HEK293T (cell line): Measurements from ENCODE around the gene MGAT5.

Source experiments
- BHLHE40 ChIP-seq: fragments of 450-650 bp; IDR thresholded peaks from 2 replicates; pipeline ENCODE4 v1.6.1; 2016; ENCODE audit warnings: mild to moderate bottlenecking, moderate library complexity, borderline replicate concordance
- ELF4 ChIP-seq: fragments of 450-650 bp; IDR thresholded peaks from 2 replicates; pipeline ENCODE4 v1.6.1; 2017; ENCODE audit warnings: antibody characterized with exemption
- FOXA1 ChIP-seq: fragments of 450-650 bp; IDR thresholded peaks from 2 replicates; pipeline ENCODE4 v1.6.1; 2016; ENCODE audit warnings: mild to moderate bottlenecking
- FOXM1 ChIP-seq: fragments of 450-650 bp; IDR thresholded peaks from 2 replicates; pipeline ENCODE4 v1.6.1; 2017; ENCODE audit warnings: mild to moderate bottlenecking, borderline replicate concordance
- L3MBTL2 ChIP-seq: fragments of 450-650 bp; conservative IDR thresholded peaks from 2 replicates; pipeline ENCODE4 v1.6.1; 2016; ENCODE audit warnings: mild to moderate bottlenecking
- NFRKB ChIP-seq: fragments of 450-650 bp; IDR thresholded peaks from 2 replicates; pipeline ENCODE4 v1.6.1; 2016; ENCODE audit warnings: mild to moderate bottlenecking, moderate library complexity
- SP1 ChIP-seq: fragments of 450-650 bp; IDR thresholded peaks from 2 replicates; pipeline ENCODE4 v1.6.1; 2017
- SUZ12 ChIP-seq: fragments of 450-650 bp; IDR thresholded peaks from 2 replicates; pipeline ENCODE4 v1.6.1; 2016; ENCODE audit warnings: mild to moderate bottlenecking
- ZNF384 ChIP-seq: fragments of 450-650 bp; IDR thresholded peaks from 2 replicates; pipeline ENCODE4 v1.6.1; 2016

DNA sequence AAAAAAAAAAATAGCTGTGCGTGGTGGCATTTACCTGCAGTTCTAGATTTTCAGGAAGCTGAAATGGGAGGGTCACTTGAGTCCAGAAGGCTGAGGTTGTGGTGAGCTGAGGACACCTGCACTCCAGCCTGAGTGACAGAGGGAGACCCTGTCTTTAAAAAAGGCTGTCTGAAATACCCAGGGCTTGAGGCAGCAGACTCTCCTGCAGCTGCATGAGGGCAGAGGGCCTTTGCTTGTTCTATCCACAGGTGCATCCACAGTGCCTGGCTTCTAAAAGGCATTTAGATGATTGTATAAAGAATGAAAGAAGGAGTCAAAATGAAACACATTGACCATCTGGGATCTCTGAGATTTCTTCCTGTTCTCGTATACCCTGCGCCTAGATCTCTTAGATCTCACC is 152.9 kb downstream of the MGAT5 start:
- TF ChIP-seq FOXA1 (no peak), FOXM1 (no peak), L3MBTL2 (no peak), SP1 (no peak), ZNF384 (no peak), NFRKB (no peak), SUZ12 (no peak), BHLHE40 (no peak), ELF4 (no peak)
